GM18868 (cell line): ENCODE data around the gene EFNA1.
"Not testable (repeated sequence)": the region's sequence is repeated elsewhere in the genome, so short reads cannot be mapped to it uniquely, and the experiment has no call there.

ENCODE experiments used
- ATAC-seq: cut with Tn5 transposase; IDR thresholded peaks from one replicate; pipeline ENCODE4 v1.9.1; 2021; ENCODE audit warnings: mild to moderate bottlenecking, moderate library complexity; ENCODE audit not compliant: unreplicated experiment

EFNA1 gene

GRCh38 chr1:155092131-155092530 is 35.5 kb upstream of the EFNA1 start:
- no peak for ATAC-seq

GRCh38 chr1:155092641-155093040 is 35.0 kb upstream of the EFNA1 start:
- no peak for ATAC-seq

DNA sequence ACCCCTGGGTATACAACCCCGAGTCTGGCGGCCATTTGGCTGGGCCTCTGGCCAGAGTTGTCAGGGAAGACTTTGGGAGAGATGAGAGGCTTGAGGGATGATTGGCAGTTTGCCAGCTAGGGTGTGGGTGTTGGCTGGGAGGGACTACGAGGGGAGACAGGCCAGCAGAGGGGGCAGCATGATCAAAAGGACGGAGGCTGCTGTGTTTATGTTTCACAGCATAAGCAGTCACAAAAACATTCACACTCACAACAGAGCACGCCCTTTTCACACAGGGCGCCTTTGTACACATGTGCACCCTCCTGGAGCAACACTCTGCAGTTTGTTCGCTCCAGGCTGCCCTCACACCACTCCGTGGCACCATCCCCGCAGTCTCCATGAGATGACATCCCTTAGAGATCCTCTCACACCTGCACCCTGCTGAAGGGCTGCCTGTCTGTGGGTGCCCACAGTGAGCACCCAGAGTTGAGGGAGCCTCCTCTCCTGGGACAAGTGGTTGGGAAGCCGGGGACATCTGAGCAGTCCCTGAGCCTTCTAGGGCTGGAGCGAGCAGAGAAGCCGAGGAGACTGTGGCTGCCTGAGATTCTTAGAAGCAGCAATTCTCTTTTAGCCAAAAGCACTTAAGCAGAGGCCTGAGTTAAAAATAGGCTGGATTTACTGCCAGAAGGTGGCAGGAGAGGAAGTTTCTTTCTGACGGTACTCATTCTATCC is 33.6 kb upstream of the EFNA1 start:
- no peak for ATAC-seq

DNA sequence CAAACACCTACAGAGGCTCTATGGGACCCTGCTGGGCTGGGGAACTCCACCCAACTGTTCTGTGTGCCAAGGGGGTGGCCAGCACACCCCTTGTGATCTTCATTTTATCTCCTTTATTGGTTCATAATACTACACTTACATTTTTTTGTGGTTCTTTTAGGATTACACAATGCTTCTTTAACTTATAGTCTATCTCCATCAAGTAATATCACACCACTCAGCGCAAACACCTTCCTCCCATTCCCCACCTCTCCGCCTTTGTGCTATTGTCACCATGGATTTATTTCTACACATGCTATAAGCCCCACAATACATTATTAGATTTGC is 33.1 kb upstream of the EFNA1 start:
- no peak for ATAC-seq

DNA sequence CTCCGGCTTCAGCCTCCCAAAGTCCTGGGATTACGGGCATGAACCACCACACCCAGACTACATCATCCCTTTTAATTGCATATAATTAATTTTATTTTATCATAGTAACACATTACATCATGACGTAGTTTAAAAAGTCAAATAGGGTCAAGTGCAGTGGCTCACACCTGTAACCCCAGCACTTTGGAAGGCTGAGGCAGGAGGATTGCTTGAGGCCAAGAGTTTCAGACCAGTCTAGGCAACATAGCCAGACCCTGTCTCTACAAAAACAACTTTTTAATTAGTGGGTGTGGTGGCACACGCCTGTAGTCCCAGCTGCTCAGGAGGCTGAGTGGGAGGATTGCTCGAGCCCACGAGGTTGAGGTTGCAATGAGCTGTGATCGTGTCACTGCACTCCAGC is 28.3 kb upstream of the EFNA1 start:
- ATAC-seq: no peak

DNA sequence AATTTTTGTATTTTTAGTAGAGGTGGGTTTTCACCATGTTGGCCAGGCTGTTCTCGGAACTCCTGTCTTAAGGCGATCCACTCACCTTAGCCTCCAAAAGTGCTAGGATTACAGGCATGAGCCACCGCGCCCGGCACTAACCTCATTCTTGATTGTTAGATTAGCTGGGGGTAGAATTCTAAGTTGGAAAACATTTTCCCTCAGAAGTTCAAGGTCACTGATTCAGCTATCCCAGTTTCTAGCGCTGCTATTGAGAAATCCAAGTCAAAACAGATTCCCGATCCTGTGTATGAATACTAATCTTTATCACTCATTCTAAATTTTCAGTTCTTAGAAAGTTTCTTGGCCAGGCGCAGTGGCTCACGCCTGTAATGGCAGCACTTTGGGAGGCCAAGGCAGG is 24.4 kb upstream of the EFNA1 start:
- ATAC-seq: no peak

GRCh38 chr1:155104605-155105534 is 22.8 kb upstream of the EFNA1 start:
- ATAC-seq: no peak

DNA sequence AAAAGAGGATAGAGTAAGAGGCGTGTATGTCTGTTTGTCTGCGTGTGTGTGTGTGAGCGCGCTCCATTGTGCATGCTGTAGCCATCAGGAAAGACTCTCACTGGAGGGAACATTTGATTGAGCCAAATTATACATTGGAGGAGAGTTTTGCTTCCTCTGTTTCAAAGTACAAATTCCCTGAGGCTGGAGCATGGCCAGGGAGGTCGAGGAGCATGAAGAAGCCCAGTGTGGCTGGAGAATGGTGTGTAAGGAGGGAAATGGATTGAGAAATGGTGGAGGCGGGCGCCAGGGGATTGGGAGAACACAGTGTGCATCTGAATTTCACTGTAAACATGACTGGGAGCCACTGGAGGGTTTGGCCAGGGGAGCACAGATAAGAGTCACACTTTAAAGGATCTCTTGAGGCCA is 22.1 kb upstream of the EFNA1 start:
- no peak for ATAC-seq

DNA sequence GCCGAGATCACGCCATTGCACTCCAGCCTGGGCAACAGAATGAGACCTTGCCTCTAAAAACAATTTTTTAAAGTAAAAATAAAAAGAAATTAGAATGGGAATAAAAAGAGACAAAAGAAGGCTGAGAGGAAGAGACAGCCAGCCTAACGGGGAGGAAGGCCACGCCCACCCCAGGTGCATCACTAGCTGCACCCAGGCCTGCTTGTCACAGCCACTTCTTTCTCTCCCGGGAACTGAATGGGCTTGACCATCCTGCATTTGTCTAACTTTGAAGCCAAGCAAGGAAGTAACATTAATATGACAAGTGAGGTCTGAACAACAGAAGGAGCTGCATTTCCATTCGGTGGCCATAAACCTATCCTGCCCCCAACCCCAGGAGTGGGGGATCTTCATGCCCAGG is 20.8 kb upstream of the EFNA1 start:
- ATAC-seq: no peak

GRCh38 chr1:155107309-155108264 is 20.1 kb upstream of the EFNA1 start:
- ATAC-seq: no peak

DNA sequence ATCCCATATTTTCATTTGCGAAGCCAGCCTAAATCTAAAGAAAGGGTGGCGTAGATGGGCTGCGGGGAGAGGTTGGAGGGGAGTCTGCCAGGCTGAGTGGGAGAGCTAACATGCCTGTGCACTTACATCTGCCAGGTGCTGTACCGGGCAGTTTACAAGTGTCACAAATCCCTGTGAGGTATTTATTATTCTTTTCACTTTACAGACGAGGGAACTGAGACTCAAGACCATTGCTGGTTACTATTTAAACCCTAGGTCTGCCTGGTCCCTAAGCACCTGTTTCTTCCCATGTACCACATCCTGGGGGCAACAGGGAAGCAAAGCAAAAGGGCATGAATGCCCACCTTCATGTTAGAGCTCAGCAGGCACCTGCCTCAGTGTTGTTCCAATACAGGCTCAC is 19.4 kb upstream of the EFNA1 start:
- no peak for ATAC-seq

DNA sequence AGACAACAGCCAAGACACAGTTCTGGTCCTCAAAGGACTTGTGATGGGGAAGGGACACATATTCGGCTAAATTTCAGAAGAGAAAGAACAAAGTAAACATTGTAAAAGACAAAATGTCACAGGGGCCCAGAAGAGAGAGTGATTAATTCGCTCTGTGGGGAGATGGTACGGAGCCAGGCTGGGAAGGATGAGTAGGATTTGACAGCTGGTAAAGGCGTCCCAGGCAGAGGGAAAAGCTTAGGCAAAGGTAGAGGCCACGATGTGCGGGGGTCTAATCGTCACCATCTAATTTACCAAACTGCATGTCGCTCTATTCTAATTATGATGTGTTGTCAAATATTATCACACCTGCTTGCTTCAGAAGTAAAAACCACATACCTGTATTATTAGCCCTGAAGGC is 17.3 kb upstream of the EFNA1 start:
- ATAC-seq: no peak

- no peak for ATAC-seq
Observed at GRCh38 chr1:155110826-155111225, 16.9 kb upstream of the EFNA1 start.

DNA sequence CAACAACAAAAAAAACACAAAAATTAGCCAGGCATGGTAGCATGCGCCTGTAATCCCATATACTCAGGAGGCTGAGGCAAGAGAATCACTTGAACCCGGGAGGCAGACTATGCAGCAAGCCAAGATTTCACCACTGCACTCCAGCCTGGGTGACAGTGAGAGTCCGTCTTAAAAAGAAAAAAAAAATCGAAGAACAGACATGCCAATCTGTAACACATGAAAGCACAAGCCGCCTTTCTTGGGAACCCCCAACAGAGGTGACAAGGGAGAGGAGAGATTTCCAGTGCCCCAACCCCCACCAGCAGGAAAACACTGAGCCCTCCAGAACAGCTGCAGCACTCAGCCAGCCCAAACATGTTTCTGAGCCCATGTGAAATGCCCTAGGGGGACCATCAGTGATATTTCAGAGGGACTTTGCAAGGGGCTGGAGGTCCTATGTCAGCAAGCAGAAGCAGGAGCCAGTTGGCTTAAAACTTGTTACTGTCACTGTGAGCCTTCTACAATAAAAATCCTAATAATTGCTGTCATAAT is 14.2 kb upstream of the EFNA1 start:
- ATAC-seq: no peak

- ATAC-seq: no peak
Observed at GRCh38 chr1:155116113-155116764, 11.4 kb upstream of the EFNA1 start.

GRCh38 chr1:155117610-155118009 is 10.1 kb upstream of the EFNA1 start:
- ATAC-seq: no peak

- not testable (repeated sequence) for ATAC-seq
Observed at GRCh38 chr1:155118090-155118489, 9.6 kb upstream of the EFNA1 start.

GRCh38 chr1:155120253-155120652 is 7.4 kb upstream of the EFNA1 start:
- no peak for ATAC-seq

GRCh38 chr1:155121249-155121648 is 6.4 kb upstream of the EFNA1 start:
- ATAC-seq: no peak

DNA sequence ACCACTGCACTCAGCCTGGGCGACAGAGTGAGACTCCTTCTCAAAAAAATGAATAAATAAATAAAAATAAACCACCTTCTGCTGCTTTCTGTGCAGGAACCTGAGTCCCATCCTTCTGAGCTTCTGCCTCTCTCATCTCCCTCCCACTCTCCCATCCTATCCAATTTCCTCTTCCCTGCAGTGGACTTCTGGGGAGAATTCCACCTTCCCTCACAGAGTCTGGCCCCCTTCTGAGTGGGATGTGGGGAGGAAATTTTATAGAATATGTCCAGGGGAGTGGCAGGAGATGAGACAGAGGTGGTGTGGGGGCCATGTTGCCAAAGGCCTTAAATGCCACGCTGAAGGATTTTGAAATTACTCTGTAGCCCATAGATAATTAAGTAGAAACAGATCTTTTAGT is 5.4 kb upstream of the EFNA1 start:
- ATAC-seq: no peak
